HG03354 (cell line): Measurements from ENCODE around the gene WNK2.

Source experiments
- ATAC-seq: cut with Tn5 transposase; IDR thresholded peaks from one replicate; pipeline ENCODE4 v1.9.1; 2021; ENCODE audit warnings: mild to moderate bottlenecking; ENCODE audit not compliant: unreplicated experiment, poor library complexity, severe bottlenecking

Gene WNK2

DNA sequence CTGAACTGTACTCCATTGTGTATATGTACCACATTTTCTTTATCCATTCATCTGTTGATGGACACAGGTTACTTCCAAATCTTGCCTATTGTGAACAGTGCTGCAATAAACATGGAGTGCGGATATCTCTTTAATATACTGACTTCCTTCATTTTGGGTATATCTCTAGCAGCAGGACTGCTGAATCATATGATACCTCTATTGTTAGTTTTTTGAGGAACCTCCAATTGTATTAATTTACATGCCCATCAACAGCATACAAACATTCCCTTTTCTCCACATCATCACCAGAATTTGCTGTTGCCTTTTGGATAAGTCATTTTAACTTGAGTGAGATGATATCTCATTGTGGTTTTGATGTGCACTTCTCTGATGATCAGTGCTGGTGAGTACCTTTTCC, 185.7 kb downstream of the WNK2 start:
- no peak for ATAC-seq
